Heart left ventricle (tissue), 16 donors: Measurements from ENCODE around the gene CLMN. TPM values are rescaled to one million over a fixed set of nuclear protein-coding genes. Genes with fewer than 3 reads are reported as not detected.

Experiments
- ATAC-seq, 4 donors: fragments of 200-7000 bp; cut with Tn5 transposase; one replicate each; pipeline ENCODE4 v1.9.1; 2020 to 2022; ENCODE audit warnings: moderate library complexity in 4 of 4, mild to moderate bottlenecking in 3 of 4, moderate number of reproducible peaks in 1 of 4
- DNase-seq, 5 donors: peaks; one replicate each; pipeline ENCODE4 v3.0.0-alpha.2; 2020
- H3K27ac ChIP-seq, 12 donors: fragments of 200-600 bp; sonication (generic) in 4 of 12; one replicate each; pipeline versions ENCODE4 v1.5.0 to v1.8.0; 2016 to 2022; ENCODE audit warnings: mild to moderate bottlenecking in 2 of 12
- H3K27me3 ChIP-seq, 9 donors: fragments of 200-600 bp; sonication (generic) in 2 of 9; one replicate each; pipeline versions ENCODE4 v1.5.1 to v1.8.0; 2016 to 2022; ENCODE audit warnings: mild to moderate bottlenecking in 3 of 9
- H3K36me3 ChIP-seq, 9 donors: fragments of 200-600 bp; sonication (generic) in 2 of 9; one replicate each; pipeline versions ENCODE4 v1.5.0 to v1.8.0; 2018 to 2022; ENCODE audit warnings: mild to moderate bottlenecking in 2 of 9
- H3K4me1 ChIP-seq, 12 donors: fragments of 200-600 bp; sonication (generic) in 4 of 12; one replicate each; pipeline versions ENCODE4 v1.5.0 to v1.8.0; 2016 to 2022; ENCODE audit warnings: mild to moderate bottlenecking in 3 of 12
- H3K4me3 ChIP-seq, 12 donors: fragments of 200-600 bp; sonication (generic) in 4 of 12; one replicate each; pipeline versions ENCODE4 v1.5.0 to v1.8.0; 2017 to 2022; ENCODE audit warnings: mild to moderate bottlenecking in 9 of 12, moderate library complexity in 4 of 12
- H3K9me3 ChIP-seq, 12 donors: fragments of 200-600 bp; sonication (generic) in 4 of 12; one replicate each; pipeline versions ENCODE4 v1.5.0 to v1.8.0; 2016 to 2022; ENCODE audit warnings: mild to moderate bottlenecking in 1 of 12
- POLR2A ChIP-seq, 2 donors: fragments of 450-650 bp; IDR thresholded peaks; one replicate each; pipeline ENCODE4 v1.6.1; 2017; ENCODE audit warnings: antibody characterized with exemption in 2 of 2, mild to moderate bottlenecking in 2 of 2, moderate library complexity in 2 of 2
- WGBS, 4 donors: extraction: QIAGEN DNeasy Blood & Tissue Kit in 2 of 4; methylation state at CpG; one replicate each; pipeline versions ENCODE4 v1.1.5 to v1.1.7; 2013 to 2018; 5-methylcytosine and 5-hydroxymethylcytosine counted together
- intact Hi-C, 10 donors: fragments of 100-400 bp; cut with DNase I; formaldehyde crosslinking; loops; one replicate each; pipeline versions ENCODE4 v1.11.1 to v1.14.2; 2022
- polyA plus RNA-seq, 2 donors: library from polyadenylated mRNA; stranded (reverse); fragments of 200-250 nt; gene quantifications; one replicate each; pipeline ENCODE4 v1.2.3, GENCODE V29; 2013
- total RNA-seq, 9 donors: library from RNA; depleted of rRNA in 2 of 9; stranded (reverse); fragments of >200 nt in 2 of 9; fragmentation: NEBNext Ultra II Directional in 3 of 9; extraction: Animal tissue kit (Norgen Biotek cat#: 25700) in 3 of 9; gene quantifications; one replicate each; pipeline versions ENCODE4 v1.1.0 to v1.2.4, GENCODE V29; 2016 to 2023
- TF ChIP-seq, protein P1 (sequence below), 12 donors: fragments of 200-600 bp; sonication (generic) in 4 of 12; IDR thresholded peaks; one replicate each; pipeline versions ENCODE4 v1.5.0 to v1.8.0; 2018 to 2022; ENCODE audit warnings: antibody characterized with exemption in 12 of 12, mild to moderate bottlenecking in 5 of 12
- donor health status: ischemic (EF 13 %, LVEDD 7.1; RV severe dilation, severe dysfunction).
- donor health status: healthy with polysubstance abuse.
- donor health status: DM: no; HTN: yes; CAD: no.
- donor health status: DM: no; HTN: no; CAD: no.
- donor health status: ischemic (EF 25% LVEDD 6.9; RV normal size, moderate dysfunction).
- donor health status: ischemic (EF 25% LVEDD 5.7; RV mildly dilated, moderate dysfunction).
- donor health status: healthy.
- donor health status: DM: yes; HTN: yes; CAD: no.
- donor health status: ischemic (EF 35%, LVEDD 5.7; RV mildly dilated, moderate dysfunction).
- donor health status: nonischemic (EF 11% LVEDD 7.7; RV severe dilation, severe dysfunction).
- donor health status: DM: yes; HTN: yes; CAD: no.
- donor health status: PGD.
- donor health status: ischemic (EF 29% LVEDD 5.4; RV normal size, mild dysfunction).
- donor health status: nonischemic (EF 23%, LVEDD 6.1; RV moderate dilation, normal function).

CLMN gene
- total and polyA plus RNA-seq, 11 donors: 3.1 to 10.2 (median 6.7) TPM

DNA sequence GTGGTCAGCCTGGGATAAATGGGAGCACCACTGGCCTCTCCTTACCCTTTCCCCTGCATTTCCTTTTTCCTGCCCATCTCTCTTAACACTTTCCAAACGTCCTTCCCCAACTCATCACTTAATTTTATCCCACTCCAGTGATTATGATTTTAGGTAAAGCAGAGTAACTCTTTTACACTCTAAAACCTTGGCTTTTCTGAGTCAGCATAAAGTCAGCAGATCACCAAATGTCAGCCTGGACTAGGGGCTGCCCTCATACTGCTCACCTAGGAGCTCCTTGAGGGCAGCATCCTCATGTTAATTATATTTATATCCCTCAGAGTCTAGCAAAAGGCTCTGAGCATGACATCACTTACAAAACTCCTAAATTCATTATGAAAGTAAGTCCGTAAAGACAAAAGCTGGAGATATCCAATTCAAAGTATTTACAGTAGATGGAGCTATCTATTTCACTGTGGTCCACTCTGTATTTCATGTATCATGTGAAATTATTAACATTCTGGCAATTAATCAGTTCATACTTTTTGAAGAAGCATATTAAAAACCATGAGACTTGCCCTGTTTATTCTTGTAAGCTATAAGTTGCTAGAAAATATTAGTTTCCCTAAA lies 145.4 kb downstream of the CLMN start:
- TF ChIP-seq, protein P1, sequence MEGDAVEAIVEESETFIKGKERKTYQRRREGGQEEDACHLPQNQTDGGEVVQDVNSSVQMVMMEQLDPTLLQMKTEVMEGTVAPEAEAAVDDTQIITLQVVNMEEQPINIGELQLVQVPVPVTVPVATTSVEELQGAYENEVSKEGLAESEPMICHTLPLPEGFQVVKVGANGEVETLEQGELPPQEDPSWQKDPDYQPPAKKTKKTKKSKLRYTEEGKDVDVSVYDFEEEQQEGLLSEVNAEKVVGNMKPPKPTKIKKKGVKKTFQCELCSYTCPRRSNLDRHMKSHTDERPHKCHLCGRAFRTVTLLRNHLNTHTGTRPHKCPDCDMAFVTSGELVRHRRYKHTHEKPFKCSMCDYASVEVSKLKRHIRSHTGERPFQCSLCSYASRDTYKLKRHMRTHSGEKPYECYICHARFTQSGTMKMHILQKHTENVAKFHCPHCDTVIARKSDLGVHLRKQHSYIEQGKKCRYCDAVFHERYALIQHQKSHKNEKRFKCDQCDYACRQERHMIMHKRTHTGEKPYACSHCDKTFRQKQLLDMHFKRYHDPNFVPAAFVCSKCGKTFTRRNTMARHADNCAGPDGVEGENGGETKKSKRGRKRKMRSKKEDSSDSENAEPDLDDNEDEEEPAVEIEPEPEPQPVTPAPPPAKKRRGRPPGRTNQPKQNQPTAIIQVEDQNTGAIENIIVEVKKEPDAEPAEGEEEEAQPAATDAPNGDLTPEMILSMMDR (IDR thresholded peaks at IDR 0.05): peak in 10 of 12 donors; percentile 18 to 55 (median 40)
- no peak for TF ChIP-seq POLR2A (IDR thresholded peaks at IDR 0.05)
- Histone ChIP-seq H3K9me3 (no peaks in the 10 kb centered on the region), H3K36me3 (no peaks in the 10 kb centered on the region), H3K4me1 (peaks cover 0 to 20% (median 0%) of the 10 kb centered on the region in 12 donors), H3K27me3 (no peaks in the 10 kb centered on the region), H3K27ac (no peak overlapping the region), H3K4me3 (no peak overlapping the region)
- intact Hi-C loops: no loop called here
- peak in 1 of 4 donors; percentile 42 for ATAC-seq
- 35 to 62% (median 39%) methylated on average over 2 of the region's 2 CpGs for WGBS, 4 donors
- DNase-seq: no peak

DNA sequence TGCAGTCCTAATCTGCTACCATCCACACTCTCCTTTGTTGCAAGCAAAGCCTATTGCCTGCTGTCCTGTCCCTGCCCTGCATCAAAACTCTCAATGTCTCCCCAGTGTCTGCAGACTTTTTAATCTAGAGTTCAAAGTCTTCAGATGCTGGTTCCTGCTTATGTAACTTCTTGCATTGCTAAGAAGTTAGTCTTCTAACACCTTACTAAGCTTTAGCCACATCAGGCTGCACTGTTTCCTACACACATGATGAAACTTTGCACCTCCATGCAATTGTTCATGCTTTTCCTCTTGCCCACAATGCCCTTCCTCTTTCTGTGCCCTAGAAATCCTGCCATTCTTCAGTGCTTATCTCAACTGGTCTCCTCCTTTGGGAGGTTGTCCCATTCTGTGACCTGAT lies 146.2 kb downstream of the CLMN start:
- Histone ChIP-seq H3K4me3 (no peak overlapping the region), H3K9me3 (no peaks in the 10 kb centered on the region), H3K27me3 (no peaks in the 10 kb centered on the region), H3K27ac (no peak overlapping the region), H3K4me1 (peaks cover 0 to 20% (median 0%) of the 10 kb centered on the region in 12 donors), H3K36me3 (no peaks in the 10 kb centered on the region)
- TF ChIP-seq, protein P1 (IDR thresholded peaks at IDR 0.05): no peak
- no peak for TF ChIP-seq POLR2A (IDR thresholded peaks at IDR 0.05)
- ATAC-seq (no peak), DNase-seq (no peak)
- intact Hi-C loops: no loop called here

DNA sequence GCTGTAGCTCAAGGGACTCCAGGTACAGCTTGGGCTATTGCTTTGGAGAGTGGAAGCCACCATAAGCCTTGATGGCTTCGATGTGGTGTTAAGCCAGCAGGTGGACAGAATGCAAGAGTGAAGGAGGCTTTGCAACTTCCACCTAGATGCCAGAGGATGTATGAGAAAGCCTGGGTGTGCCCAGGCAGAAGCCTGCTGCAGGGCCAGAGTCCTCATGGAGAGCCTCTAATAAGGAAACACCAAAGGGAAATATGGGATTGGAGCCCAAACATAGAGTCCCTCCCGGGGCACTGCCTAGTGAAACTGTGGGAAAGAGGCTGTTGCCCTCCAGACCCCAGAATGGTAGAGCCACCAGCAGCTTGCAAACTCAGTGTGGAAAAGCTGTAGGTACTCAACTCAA lies 152.5 kb downstream of the CLMN start:
- WGBS, 4 donors: 89 to 97% (median 91%) methylated on average over 2 of the region's 2 CpGs
- ATAC-seq: no peak
- intact Hi-C loops: no loop called here

DNA sequence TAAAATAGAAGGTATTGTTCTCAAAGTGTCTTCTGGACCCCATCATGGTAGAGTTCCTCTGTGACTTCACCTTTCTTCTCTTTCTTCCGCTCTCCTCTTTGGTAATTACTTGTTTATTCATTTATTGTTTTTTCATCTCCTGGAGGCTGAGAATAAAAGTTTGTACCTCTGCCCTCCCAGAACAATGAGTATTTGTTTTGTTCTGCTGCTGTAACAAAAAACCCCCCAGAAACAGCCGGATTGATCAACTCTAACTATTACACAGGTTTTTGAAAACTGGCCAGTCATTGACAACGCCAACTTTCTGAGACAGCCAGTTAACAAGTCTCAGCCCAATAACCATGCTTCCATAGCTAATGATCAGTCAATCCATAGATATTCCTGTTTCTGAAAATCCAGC lies 154.2 kb downstream of the CLMN start:
- DNase-seq (no peak), ATAC-seq (no peak)
- H3K9me3 ChIP-seq: peaks cover 0 to 16% (median 0%) of the 10 kb centered on the region in 12 donors
- H3K4me3 ChIP-seq: no peak overlapping the region
- H3K27ac ChIP-seq: no peak overlapping the region
- TF ChIP-seq POLR2A (IDR thresholded peaks at IDR 0.05): no peak
- TF ChIP-seq, protein P1 (IDR thresholded peaks at IDR 0.05): no peak
- 96 to 99% (median 98%) methylated on average over 3 of the region's 3 CpGs for WGBS, 4 donors
- H3K4me1 ChIP-seq: peaks cover 0 to 22% (median 0%) of the 10 kb centered on the region in 12 donors
- no peaks in the 10 kb centered on the region for H3K27me3 ChIP-seq
- no peaks in the 10 kb centered on the region for H3K36me3 ChIP-seq
- intact Hi-C loops: no loop called here

More for the DNA sequence above, 152.5 kb downstream of the CLMN start:
- Histone ChIP-seq H3K36me3 (no peaks in the 10 kb centered on the region), H3K9me3 (peaks cover 0 to 16% (median 0%) of the 10 kb centered on the region in 12 donors), H3K27ac (no peak overlapping the region), H3K4me3 (no peak overlapping the region), H3K27me3 (no peaks in the 10 kb centered on the region), H3K4me1 (peaks cover 0 to 22% (median 0%) of the 10 kb centered on the region in 12 donors)
- TF ChIP-seq POLR2A (IDR thresholded peaks at IDR 0.05): no peak
- no peak for DNase-seq

DNA sequence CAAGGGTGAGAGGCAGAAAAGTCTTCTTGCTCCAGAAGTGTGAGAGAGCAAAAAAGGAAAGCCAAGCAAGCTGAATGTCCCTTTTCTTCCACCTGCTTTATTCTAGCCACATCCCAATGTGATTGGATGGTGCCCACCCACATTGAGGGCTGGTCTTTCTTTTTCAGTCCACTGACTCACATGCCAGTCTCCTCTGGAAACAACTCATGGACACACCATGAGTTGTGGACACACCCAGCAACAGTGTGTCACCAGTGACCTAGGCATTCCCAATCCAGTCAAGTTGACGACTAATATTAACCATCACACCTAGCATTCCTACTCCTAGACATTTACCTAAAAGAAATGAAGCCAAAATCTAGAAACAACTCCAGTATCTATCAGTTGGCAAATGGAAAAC lies 155.2 kb downstream of the CLMN start:
- 94 to 100% (median 99%) methylated on average over 1 of the region's 1 CpG for WGBS, 4 donors
- no peak for TF ChIP-seq POLR2A (IDR thresholded peaks at IDR 0.05)
- TF ChIP-seq, protein P1 (IDR thresholded peaks at IDR 0.05): no peak
- no peaks in the 10 kb centered on the region for H3K36me3 ChIP-seq
- ATAC-seq (no peak), DNase-seq (no peak)
- peaks cover 0 to 16% (median 0%) of the 10 kb centered on the region in 12 donors for H3K9me3 ChIP-seq
- no peaks in the 10 kb centered on the region for H3K27me3 ChIP-seq
- intact Hi-C loops: no loop called here
- H3K4me3 ChIP-seq: no peak overlapping the region
- no peak overlapping the region for H3K27ac ChIP-seq
- peaks cover 0 to 22% (median 0%) of the 10 kb centered on the region in 12 donors for H3K4me1 ChIP-seq
